Neural cell (in vitro differentiated cells): ENCODE results near the gene SREK1IP1. TPM values are rescaled to one million over a fixed set of nuclear protein-coding genes. Genes with fewer than 3 reads are reported as not detected.

ENCODE experiments used
- H2AFZ ChIP-seq: fragments of 200-600, 300-800 bp; sonication (generic), shearing (Covaris generic); 2 replicates; pipeline ENCODE4 v1.6.0; 2014; ENCODE audit warnings: low read depth, mild to moderate bottlenecking, antibody characterized with exemption, low read length, moderate library complexity
- H3F3A ChIP-seq: fragments of 200-600 bp; shearing (Covaris generic); 2 replicates; pipeline ENCODE4 v1.6.1; 2016; ENCODE audit warnings: mild to moderate bottlenecking, moderate library complexity, mixed read lengths, antibody characterized with exemption, low read length; ENCODE audit not compliant: insufficient read depth, poor library complexity, severe bottlenecking
- H3K27ac ChIP-seq: fragments of 200-600, 300-800 bp; sonication (generic), shearing (Covaris generic); 2 replicates; pipeline ENCODE4 v1.5.1; 2014; ENCODE audit warnings: mild to moderate bottlenecking, low read length, moderate library complexity
- H3K27me3 ChIP-seq: fragments of 300-800, 200-600 bp; sonication (generic), shearing (Covaris generic); 2 replicates; pipeline ENCODE4 v1.6.0; 2014; ENCODE audit warnings: mild to moderate bottlenecking, low read depth, low read length, moderate library complexity; ENCODE audit not compliant: insufficient read depth
- H3K36me3 ChIP-seq: fragments of 300-800, 200-600 bp; sonication (generic), shearing (Covaris generic); 2 replicates; pipeline ENCODE4 v1.5.1; 2014; ENCODE audit warnings: mild to moderate bottlenecking, antibody characterized with exemption, low read length, moderate library complexity; ENCODE audit not compliant: insufficient read depth
- H3K4me2 ChIP-seq: fragments of 300-800, 200-600 bp; sonication (generic), shearing (Covaris generic); 2 replicates; pipeline ENCODE4 v1.6.0; 2014; ENCODE audit warnings: mild to moderate bottlenecking, low read length
- H3K4me3 ChIP-seq: fragments of 300-800, 200-600 bp; sonication (generic), shearing (Covaris generic); 2 replicates; pipeline ENCODE4 v1.5.1; 2014; ENCODE audit warnings: mild to moderate bottlenecking, low read length, moderate library complexity
- H3K79me2 ChIP-seq: fragments of 200-600 bp; shearing (Covaris generic); replicated peaks from 2 replicates; pipeline ENCODE4 v1.6.0; 2014; ENCODE audit warnings: mild to moderate bottlenecking, low read length, moderate library complexity; ENCODE audit not compliant: insufficient read depth
- H3K9ac ChIP-seq: fragments of 300-800, 200-600 bp; sonication (generic), shearing (Covaris generic); 2 replicates; pipeline ENCODE4 v1.6.1; 2016; ENCODE audit warnings: mild to moderate bottlenecking, low read length, mixed read lengths
- H3K9me2 ChIP-seq: fragments of 200-600 bp; shearing (Covaris generic); 2 replicates; pipeline ENCODE4 v1.6.1; 2016; ENCODE audit warnings: mild to moderate bottlenecking, low read length, mixed read lengths; ENCODE audit not compliant: insufficient read depth
- H3K9me3 ChIP-seq: fragments of 200-600, 300-800 bp; sonication (generic), shearing (Covaris generic); 2 replicates; pipeline ENCODE4 v1.6.1; 2016; ENCODE audit warnings: mild to moderate bottlenecking, mixed run types, low read length, moderate library complexity, mixed read lengths
- H4K20me1 ChIP-seq: fragments of 200-600 bp; shearing (Covaris generic); 2 replicates; pipeline ENCODE4 v1.6.1; 2016; ENCODE audit warnings: mild to moderate bottlenecking, mixed run types; ENCODE audit not compliant: insufficient read depth
- CTCF ChIP-seq: fragments of 450-650 bp; IDR thresholded peaks from 2 replicates; pipeline ENCODE4 v1.5.1; 2014; ENCODE audit warnings: antibody characterized with exemption, mild to moderate bottlenecking, moderate library complexity; ENCODE audit not compliant: poor library complexity, severe bottlenecking
- EP300 ChIP-seq: fragments of 450-650 bp; conservative IDR thresholded peaks from 2 replicates; pipeline ENCODE4 v1.6.1; 2014; ENCODE audit warnings: antibody characterized with exemption, mild to moderate bottlenecking, moderate library complexity; ENCODE audit not compliant: poor library complexity, severe bottlenecking
- EZH2 ChIP-seq: fragments of 200-600, 300-800 bp; shearing (Covaris generic), sonication (generic); IDR thresholded peaks from 2 replicates; pipeline ENCODE4 v1.6.1; 2014; ENCODE audit warnings: antibody characterized with exemption, low read length, borderline replicate concordance, mild to moderate bottlenecking; ENCODE audit not compliant: insufficient read depth, poor library complexity, severe bottlenecking
- MXI1 ChIP-seq: fragments of 450-650 bp; conservative IDR thresholded peaks from 2 replicates; pipeline ENCODE4 v1.6.1; 2014; ENCODE audit warnings: antibody characterized with exemption, mild to moderate bottlenecking; ENCODE audit not compliant: poor library complexity, severe bottlenecking
- RAD21 ChIP-seq: fragments of 450-650 bp; conservative IDR thresholded peaks from 2 replicates; pipeline ENCODE4 v1.6.1; 2014; ENCODE audit warnings: antibody characterized with exemption, mild to moderate bottlenecking, moderate library complexity
- REST ChIP-seq: IDR thresholded peaks from 2 replicates; pipeline ENCODE4 v1.6.1; 2012; ENCODE audit warnings: borderline replicate concordance
- SMC3 ChIP-seq: fragments of 450-650 bp; conservative IDR thresholded peaks from 2 replicates; pipeline ENCODE4 v1.6.1; 2014; ENCODE audit warnings: antibody characterized with exemption, mild to moderate bottlenecking, moderate library complexity; ENCODE audit not compliant: poor library complexity
- TAF1 ChIP-seq: IDR thresholded peaks from 2 replicates; pipeline ENCODE4 v1.6.1; 2012; ENCODE audit warnings: low read depth
- polyA plus RNA-seq: library from polyadenylated mRNA; depleted of rRNA; stranded (reverse); fragments of >200 nt; gene quantifications from 2 replicates; pipeline ENCODE4 v1.2.3, GENCODE V29; 2014

SREK1IP1 gene
- polyA plus RNA-seq, 1 donor from 2014 or later = 23.5 TPM

DNA sequence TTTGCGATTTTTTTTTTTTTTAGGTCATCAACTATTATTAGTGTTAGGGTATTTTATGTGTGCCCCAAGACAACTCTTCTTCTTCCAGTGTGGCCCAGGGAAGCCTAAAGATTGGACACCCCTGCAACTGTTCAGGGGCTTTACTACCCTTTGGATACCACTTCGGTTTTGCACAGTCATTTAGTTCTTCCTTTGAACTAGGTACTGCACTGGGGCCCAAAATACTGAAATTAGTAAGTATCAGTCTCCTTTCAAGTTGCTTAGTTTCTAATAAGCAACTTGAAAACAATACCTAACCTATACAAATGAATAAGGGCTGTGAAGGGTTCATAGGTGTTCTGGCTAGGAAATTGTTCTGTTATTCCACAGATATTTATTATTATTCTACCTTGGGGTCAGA, 45.6 kb upstream of the SREK1IP1 start:
- Histone ChIP-seq H3K9me3 (no peaks in the 10 kb centered on the region), H4K20me1 (no peaks in the 10 kb centered on the region), H3F3A (no peaks in the 10 kb centered on the region), H3K36me3 (no peaks in the 10 kb centered on the region), H3K4me3 (no peak overlapping the region), H3K9me2 (no peaks in the 10 kb centered on the region), H3K9ac (no peak overlapping the region), H3K79me2 (peaks cover 4% of the 10 kb centered on the region), H2AFZ (no peak overlapping the region), H3K27me3 (no peaks in the 10 kb centered on the region), H3K4me2 (no peak overlapping the region), H3K27ac (no peak overlapping the region)
- TF ChIP-seq RAD21 (no peak), CTCF (no peak), REST (no peak), EZH2 (no peak), EP300 (no peak), TAF1 (no peak)

DNA sequence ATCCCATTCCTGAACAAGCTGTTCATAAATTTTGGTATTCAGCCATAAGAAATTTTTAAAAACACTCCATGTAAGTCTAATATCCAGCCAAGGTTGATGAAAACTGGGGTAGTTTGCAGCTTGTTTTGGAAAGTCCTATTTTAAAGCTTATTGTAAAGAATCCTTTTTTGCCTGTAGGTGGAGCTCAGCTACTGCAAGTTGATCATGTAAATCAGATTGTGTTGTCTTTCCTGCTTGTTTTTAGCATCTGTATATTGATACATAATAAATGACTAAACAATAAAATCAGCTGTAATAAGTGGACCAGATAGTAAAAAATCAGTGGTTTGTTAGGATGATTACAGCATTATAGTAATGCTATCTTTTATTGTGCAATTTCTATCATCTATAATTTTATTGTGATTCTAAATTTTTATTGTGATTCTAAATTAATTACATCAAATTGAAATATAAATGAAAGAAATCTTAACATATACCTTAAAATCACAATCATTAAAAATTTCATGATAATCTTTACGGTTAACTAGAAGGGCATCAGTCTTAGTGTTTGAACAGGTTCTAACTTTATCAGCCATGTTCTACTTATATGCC, 42.7 kb upstream of the SREK1IP1 start:
- H3F3A ChIP-seq = no peaks in the 10 kb centered on the region
- no peak overlapping the region for H3K4me3 ChIP-seq
- H3K27ac ChIP-seq = no peak overlapping the region
- H3K79me2 ChIP-seq = peaks cover 4% of the 10 kb centered on the region
- no peak overlapping the region for H3K9ac ChIP-seq
- H3K9me2 ChIP-seq = no peaks in the 10 kb centered on the region
- TF ChIP-seq RAD21 = peak; percentile 85
- peak; percentile 74 for TF ChIP-seq SMC3
- TF ChIP-seq CTCF = peak; percentile 83
- TF ChIP-seq TAF1 = no peak
- no peak for TF ChIP-seq MXI1
- H2AFZ ChIP-seq = no peak overlapping the region
- no peaks in the 10 kb centered on the region for H3K36me3 ChIP-seq
- no peaks in the 10 kb centered on the region for H3K9me3 ChIP-seq
- H3K27me3 ChIP-seq = no peaks in the 10 kb centered on the region
- no peak overlapping the region for H3K4me2 ChIP-seq
- H4K20me1 ChIP-seq = no peaks in the 10 kb centered on the region
